GM10248 (cell line): ENCODE results near the gene RFX4.

Source experiments
- CTCF ChIA-PET: fragments of 300-600 bp; sonication (Branson Sonifier 250); formaldehyde crosslinking; extraction: SDS; loops from one replicate; lab custom pipeline; 2021; ENCODE audit warnings: antibody characterized with exemption; lab: Yijun Ruan, JAX
- POLR2A ChIA-PET: fragments of 350-650 bp; sonication (Branson Sonifier 250); formaldehyde crosslinking; extraction: SDS; loops from one replicate; lab custom pipeline; 2020; ENCODE audit warnings: antibody characterized with exemption; lab: Yijun Ruan, JAX
- DNase-seq: peaks from one replicate; pipeline ENCODE4 v3.0.0; 2012; ENCODE audit errors: extremely low spot score
- TF ChIP-seq, protein P1 (sequence below): IDR thresholded peaks from 2 replicates; pipeline ENCODE4 v1.5.1; 2012; ENCODE audit warnings: mild to moderate bottlenecking, low read depth; ENCODE audit errors: extremely low read depth, missing control alignments, control extremely low read depth

Gene RFX4

DNA sequence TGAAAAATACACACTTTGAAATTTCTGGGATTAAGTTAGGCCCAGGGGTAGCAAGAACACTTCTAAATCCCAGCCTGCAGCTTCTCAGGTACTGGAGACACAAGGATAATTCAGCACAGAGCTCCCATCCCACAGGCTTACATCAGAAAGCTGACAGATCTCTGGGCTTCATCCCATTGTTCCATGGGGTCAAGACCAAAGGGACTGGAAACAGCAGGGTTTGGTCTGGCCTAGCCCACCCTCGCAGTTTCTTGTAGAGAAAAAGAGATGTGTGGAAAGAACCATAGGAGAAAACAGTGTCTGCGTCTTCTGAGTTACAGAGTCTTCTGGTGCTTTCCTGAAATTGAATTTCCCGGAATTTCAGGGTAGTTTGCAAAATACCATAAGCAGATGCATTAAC lies 132.1 kb downstream of the RFX4 start:
- TF ChIP-seq, protein P1, sequence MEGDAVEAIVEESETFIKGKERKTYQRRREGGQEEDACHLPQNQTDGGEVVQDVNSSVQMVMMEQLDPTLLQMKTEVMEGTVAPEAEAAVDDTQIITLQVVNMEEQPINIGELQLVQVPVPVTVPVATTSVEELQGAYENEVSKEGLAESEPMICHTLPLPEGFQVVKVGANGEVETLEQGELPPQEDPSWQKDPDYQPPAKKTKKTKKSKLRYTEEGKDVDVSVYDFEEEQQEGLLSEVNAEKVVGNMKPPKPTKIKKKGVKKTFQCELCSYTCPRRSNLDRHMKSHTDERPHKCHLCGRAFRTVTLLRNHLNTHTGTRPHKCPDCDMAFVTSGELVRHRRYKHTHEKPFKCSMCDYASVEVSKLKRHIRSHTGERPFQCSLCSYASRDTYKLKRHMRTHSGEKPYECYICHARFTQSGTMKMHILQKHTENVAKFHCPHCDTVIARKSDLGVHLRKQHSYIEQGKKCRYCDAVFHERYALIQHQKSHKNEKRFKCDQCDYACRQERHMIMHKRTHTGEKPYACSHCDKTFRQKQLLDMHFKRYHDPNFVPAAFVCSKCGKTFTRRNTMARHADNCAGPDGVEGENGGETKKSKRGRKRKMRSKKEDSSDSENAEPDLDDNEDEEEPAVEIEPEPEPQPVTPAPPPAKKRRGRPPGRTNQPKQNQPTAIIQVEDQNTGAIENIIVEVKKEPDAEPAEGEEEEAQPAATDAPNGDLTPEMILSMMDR: no peak
- POLR2A ChIA-PET: no interaction called here
- no peak for DNase-seq

DNA sequence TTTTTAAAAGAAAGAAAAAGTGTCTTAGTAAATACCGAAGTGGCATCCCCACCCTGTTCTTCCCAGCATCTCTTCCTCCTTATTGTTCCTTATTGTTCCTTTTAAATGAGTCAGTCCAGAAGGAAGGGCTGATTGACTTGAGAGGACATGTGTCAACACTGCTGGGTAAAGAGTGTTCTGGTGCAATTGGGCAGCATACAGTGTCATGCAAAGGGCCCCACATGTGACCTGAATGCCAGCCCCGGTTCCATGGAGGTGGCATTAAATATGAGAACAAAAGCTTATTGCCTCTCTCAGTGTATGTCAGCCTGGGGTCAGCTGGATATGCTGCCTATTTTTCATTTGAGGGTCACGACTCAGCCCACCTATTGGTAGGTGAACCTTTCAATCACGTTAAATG lies 132.8 kb downstream of the RFX4 start:
- POLR2A ChIA-PET: no interaction called here

More for the DNA sequence above, 132.1 kb downstream of the RFX4 start:
- CTCF ChIA-PET: no interaction called here

DNA sequence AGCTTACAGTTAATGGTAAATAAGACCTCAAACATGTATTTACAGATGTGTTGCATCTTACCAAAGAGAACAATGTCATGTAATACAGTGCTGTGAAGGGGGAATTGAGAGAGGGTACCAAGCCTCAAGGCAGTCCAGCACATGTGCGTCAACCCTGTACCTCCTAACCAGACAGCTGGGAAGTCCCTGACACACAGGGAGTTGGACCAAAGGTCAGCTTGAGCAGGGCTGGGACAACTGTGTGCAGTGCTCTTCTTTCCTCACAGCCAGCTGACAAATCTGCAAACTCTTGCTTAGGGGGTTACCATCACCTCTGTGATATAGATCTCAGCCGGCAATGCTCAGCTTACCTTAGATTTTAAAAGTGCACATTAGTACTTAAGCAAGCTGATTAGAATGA lies 134.9 kb downstream of the RFX4 start:
- ChIA-PET CTCF (interaction anchor here (0.9 to 1.4 kb wide), 4 partner anchors 9 to 124 kb away, joined by 3 to 5 read pairs (median 4); no protein-coding TSS in a partner anchor), POLR2A (no interaction called here)

More for the DNA sequence above, 132.8 kb downstream of the RFX4 start:
- TF ChIP-seq, protein P1: no peak
- DNase-seq: no peak
- CTCF ChIA-PET: interaction anchor here (1.3 to 1.5 kb wide), 2 partner anchors 10 to 16 kb away, joined by 3 read pairs; no protein-coding TSS in a partner anchor

DNA sequence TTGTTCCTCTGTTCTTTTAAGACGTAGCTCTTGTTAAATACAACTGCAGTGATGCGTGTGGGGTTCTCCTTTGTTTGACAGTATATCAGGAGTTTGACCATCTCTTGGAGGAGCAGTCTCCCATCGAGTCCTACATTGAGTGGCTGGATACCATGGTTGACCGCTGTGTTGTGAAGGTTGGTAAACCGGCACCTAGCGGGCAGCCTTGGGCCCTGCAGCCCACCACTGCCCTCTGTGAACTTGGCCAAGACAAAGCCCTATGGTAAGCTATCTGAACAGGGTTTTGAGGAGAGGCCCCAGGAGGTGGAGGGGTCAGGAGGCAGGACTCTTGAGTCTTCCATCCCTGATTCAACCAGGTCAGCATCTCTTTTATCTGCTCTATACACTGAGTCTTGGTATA lies 137.1 kb downstream of the RFX4 start:
- TF ChIP-seq, protein P1: no peak
- DNase-seq: no peak
- CTCF ChIA-PET: interaction anchor here (1.3 kb wide), 1 partner anchor 9 kb away, joined by 4 read pairs; no protein-coding TSS in a partner anchor
- POLR2A ChIA-PET: no interaction called here

More for the DNA sequence above, 134.9 kb downstream of the RFX4 start:
- no peak for DNase-seq
- TF ChIP-seq, protein P1: no peak

DNA sequence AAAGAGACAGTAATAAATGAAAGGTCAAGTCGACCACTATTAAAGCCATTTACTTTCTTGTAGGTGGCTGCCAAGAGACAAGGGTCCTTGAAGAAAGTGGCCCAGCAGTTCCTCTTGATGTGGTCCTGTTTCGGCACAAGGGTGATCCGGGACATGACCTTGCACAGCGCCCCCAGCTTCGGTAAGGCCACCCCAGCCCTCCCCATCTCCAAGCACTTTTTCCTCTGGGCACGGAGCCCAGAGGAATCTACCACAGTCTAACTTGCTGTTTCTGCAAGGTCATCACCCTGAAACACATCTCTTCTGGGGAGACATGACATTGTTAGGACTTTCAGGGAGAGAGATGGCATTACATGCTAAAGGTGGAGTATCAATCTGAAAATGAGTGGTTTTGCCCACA lies 137.9 kb downstream of the RFX4 start:
- ChIA-PET POLR2A (no interaction called here), CTCF (no interaction called here)
- TF ChIP-seq, protein P1: no peak
- DNase-seq: no peak

DNA sequence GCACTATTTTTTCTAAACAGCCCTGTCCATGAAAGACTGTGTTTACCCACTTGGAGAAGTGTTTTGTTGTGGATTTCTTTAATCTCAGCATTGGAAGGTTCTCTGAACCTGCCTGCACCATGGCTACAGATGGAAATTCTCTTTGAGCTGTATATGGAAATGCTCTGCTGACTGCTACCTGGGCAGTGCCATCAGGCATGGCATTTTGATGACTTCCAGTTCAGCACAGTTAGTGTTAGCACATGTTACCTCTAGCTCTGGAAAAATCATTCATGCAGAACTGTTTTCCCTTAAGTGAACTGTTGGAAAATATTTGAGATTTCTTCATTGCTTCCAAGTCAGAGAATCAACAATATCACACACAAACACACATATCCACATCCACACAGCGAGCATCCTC lies 139.1 kb downstream of the RFX4 start:
- DNase-seq: no peak
- POLR2A ChIA-PET: no interaction called here
- TF ChIP-seq, protein P1: no peak
- CTCF ChIA-PET: no interaction called here

DNA sequence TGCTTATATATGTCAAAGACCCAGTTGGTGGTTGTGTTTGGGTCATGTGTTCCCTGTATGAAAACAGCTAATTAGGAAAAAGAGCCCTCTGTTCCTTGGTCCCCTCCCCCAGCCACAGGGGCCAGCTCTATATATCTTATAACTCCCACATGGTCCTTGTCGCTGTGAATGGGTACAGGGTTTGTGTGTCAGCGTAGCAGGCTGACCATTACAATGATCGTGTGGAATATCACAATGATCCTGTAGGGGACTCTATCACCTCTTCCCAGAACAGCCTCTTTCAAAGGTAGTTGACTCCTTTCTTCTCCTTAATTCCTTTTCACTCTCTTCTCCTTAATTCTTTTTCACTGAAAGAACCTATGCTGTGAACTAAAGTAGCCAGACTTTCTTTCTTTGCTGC lies 140.0 kb downstream of the RFX4 start:
- TF ChIP-seq, protein P1: no peak
- CTCF ChIA-PET: no interaction called here

More for the DNA sequence above, 140.0 kb downstream of the RFX4 start:
- no peak for DNase-seq
- POLR2A ChIA-PET: no interaction called here
